DOHH2 (cell line): Measurements from ENCODE around the gene NDUFA5.
A peak's percentile ranks its signal among the peaks of the same experiment; 100 is the strongest.

Experiments used
- H3F3A ChIP-seq: fragments of 200-600 bp; sonication (generic), shearing (Covaris generic); 2 replicates; pipeline ENCODE4 v1.6.0; 2016; ENCODE audit warnings: antibody characterized with exemption, mild to moderate bottlenecking; ENCODE audit not compliant: control insufficient read depth, insufficient read depth
- H3K27ac ChIP-seq: fragments of 200-600 bp; sonication (generic); 2 replicates; pipeline ENCODE4 v1.5.1; 2014; ENCODE audit warnings: low read depth, mild to moderate bottlenecking, low read length, moderate library complexity
- H3K27me3 ChIP-seq: fragments of 200-600 bp; sonication (generic); 2 replicates; pipeline ENCODE4 v1.6.1; 2014; ENCODE audit warnings: mild to moderate bottlenecking, low read length, mixed read lengths; ENCODE audit not compliant: control insufficient read depth
- H3K36me3 ChIP-seq: fragments of 200-600 bp; sonication (generic); 2 replicates; pipeline ENCODE4 v1.6.1; 2014; ENCODE audit warnings: mild to moderate bottlenecking, low read length, moderate library complexity, mixed read lengths; ENCODE audit not compliant: control insufficient read depth
- H3K4me1 ChIP-seq: fragments of 200-600 bp; sonication (generic); 2 replicates; pipeline ENCODE4 v1.6.1; 2014; ENCODE audit warnings: mild to moderate bottlenecking, low read length, mixed read lengths; ENCODE audit not compliant: control insufficient read depth
- H3K4me2 ChIP-seq: fragments of 200-600 bp; sonication (generic); 2 replicates; pipeline ENCODE4 v1.6.0; 2014; ENCODE audit warnings: mild to moderate bottlenecking, low read length, moderate library complexity
- H3K4me3 ChIP-seq: fragments of 200-600 bp; sonication (generic); 2 replicates; pipeline ENCODE4 v1.5.1; 2014; ENCODE audit warnings: mild to moderate bottlenecking, low read length, mixed read lengths
- H3K79me2 ChIP-seq: fragments of 200-600 bp; sonication (generic); 2 replicates; pipeline ENCODE4 v1.6.1; 2014; ENCODE audit warnings: mild to moderate bottlenecking, low read length, mixed read lengths; ENCODE audit not compliant: control insufficient read depth
- H3K9me2 ChIP-seq: fragments of 200-600 bp; sonication (generic); replicated peaks from 2 replicates; pipeline ENCODE4 v1.6.1; 2014; ENCODE audit warnings: mild to moderate bottlenecking, low read length, mixed read lengths; ENCODE audit not compliant: control insufficient read depth
- H3K9me3 ChIP-seq: fragments of 200-600 bp; sonication (generic); 2 replicates; pipeline ENCODE4 v1.6.1; 2014; ENCODE audit warnings: antibody characterized with exemption, low read length, mixed read lengths; ENCODE audit not compliant: control insufficient read depth, insufficient read depth
- H4K20me1 ChIP-seq: fragments of 200-600 bp; sonication (generic); 2 replicates; pipeline ENCODE4 v1.6.0; 2014; ENCODE audit warnings: low read depth, mild to moderate bottlenecking, antibody characterized with exemption, low read length, moderate library complexity; ENCODE audit not compliant: control insufficient read depth, insufficient read depth
- EZH2phosphoT487 ChIP-seq: fragments of 200-600 bp; sonication (generic); IDR thresholded peaks from 2 replicates; pipeline ENCODE4 v1.6.1; 2017; ENCODE audit warnings: borderline replicate concordance, mild to moderate bottlenecking, antibody characterized with exemption, low read length, moderate library complexity, mixed read lengths
- TF ChIP-seq, protein P1 (sequence below): fragments of 200-600 bp; sonication (generic); IDR thresholded peaks from one replicate; pipeline ENCODE4 v1.5.1; 2014; ENCODE audit warnings: antibody characterized with exemption, mild to moderate bottlenecking, low read depth, low read length; ENCODE audit not compliant: poor library complexity, severe bottlenecking

Gene NDUFA5

DNA sequence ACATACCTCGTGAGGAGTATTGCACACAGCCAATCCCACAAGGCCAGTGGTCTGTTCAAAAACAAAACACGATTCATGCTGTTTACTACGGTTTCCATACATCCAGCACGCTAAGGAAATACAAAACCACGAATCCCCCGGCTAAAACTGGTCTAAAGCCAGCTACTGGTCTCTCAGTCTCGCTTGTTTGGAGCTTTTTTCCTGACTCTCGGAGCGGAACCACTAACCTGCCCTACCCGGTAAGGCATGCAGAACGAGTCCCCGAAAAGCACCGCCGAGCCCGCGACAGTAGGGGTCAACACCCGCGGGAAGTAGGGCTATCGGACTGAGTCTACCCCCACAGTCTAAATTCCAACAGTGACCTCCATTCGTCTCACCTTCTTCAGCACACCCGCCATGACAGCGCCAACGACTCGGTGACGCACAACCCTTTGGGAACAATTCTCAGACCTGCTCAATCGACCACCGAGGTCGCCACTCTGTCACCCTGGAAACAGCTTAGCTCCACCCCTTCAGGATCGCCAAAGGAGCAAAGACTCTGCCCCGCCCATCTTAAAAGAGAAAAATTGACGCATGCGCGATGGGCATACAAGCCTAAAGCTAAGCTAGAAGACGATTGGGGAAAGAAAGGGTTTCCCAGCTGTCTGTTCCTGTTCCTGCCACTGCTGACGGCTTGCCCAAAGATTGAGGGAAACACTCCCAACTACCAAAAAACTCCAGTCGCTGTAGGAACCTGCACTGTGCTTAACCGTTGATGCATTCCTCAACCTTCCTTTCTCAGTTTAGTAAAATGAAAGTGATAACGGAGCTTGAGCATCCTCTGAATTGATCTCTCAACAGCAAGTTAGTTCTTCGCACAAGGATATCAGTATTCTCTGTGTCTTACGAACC is at the start of gene NDUFA5:
Gene NDUFA5, minus strand, starts transcription at position 421 of the 891 bp plus-strand sequence. Its CDS starts 23 bp downstream, at position 398.
- Histone ChIP-seq H3K9me2 (no peaks in the 10 kb centered on the region), H3K4me2 (peak within 1 kb of the TSS; percentile 78), H3F3A (no peaks in the 10 kb centered on the region), H3K4me1 (peaks cover 23% of the 10 kb centered on the region), H3K27me3 (no peaks in the 10 kb centered on the region), H3K79me2 (peaks cover 43% of the 10 kb centered on the region), H3K36me3 (peaks cover 38% of the 10 kb centered on the region), H4K20me1 (no peaks in the 10 kb centered on the region), H3K27ac (peak within 1 kb of the TSS; percentile 20; the same call in 1 of the 2 replicates), H3K9me3 (no peaks in the 10 kb centered on the region), H3K4me3 (peak within 1 kb of the TSS; percentile 79)
- no peak for TF ChIP-seq EZH2phosphoT487
- TF ChIP-seq, protein P1, sequence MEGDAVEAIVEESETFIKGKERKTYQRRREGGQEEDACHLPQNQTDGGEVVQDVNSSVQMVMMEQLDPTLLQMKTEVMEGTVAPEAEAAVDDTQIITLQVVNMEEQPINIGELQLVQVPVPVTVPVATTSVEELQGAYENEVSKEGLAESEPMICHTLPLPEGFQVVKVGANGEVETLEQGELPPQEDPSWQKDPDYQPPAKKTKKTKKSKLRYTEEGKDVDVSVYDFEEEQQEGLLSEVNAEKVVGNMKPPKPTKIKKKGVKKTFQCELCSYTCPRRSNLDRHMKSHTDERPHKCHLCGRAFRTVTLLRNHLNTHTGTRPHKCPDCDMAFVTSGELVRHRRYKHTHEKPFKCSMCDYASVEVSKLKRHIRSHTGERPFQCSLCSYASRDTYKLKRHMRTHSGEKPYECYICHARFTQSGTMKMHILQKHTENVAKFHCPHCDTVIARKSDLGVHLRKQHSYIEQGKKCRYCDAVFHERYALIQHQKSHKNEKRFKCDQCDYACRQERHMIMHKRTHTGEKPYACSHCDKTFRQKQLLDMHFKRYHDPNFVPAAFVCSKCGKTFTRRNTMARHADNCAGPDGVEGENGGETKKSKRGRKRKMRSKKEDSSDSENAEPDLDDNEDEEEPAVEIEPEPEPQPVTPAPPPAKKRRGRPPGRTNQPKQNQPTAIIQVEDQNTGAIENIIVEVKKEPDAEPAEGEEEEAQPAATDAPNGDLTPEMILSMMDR, result no peak

GRCh38 chr7:123604739-123605138 is 47.1 kb upstream of the NDUFA5 start:
- no peaks in the 10 kb centered on the region for H3K9me3 ChIP-seq
- no peaks in the 10 kb centered on the region for H3K9me2 ChIP-seq
- H3K79me2 ChIP-seq, result no peaks in the 10 kb centered on the region
- H3K4me1 ChIP-seq, result no peaks in the 10 kb centered on the region
- TF ChIP-seq, protein P1, result no peak
- TF ChIP-seq EZH2phosphoT487, result no peak
- H3K4me3 ChIP-seq, result no peak overlapping the region
- H3F3A ChIP-seq, result no peaks in the 10 kb centered on the region
- H4K20me1 ChIP-seq, result no peaks in the 10 kb centered on the region
- no peaks in the 10 kb centered on the region for H3K36me3 ChIP-seq
- no peak overlapping the region for H3K4me2 ChIP-seq
- no peak overlapping the region for H3K27ac ChIP-seq
- H3K27me3 ChIP-seq, result peaks cover 6% of the 10 kb centered on the region

GRCh38 chr7:123602648-123603047 is 45.0 kb upstream of the NDUFA5 start:
- H3K9me3 ChIP-seq, result no peaks in the 10 kb centered on the region
- no peaks in the 10 kb centered on the region for H3K9me2 ChIP-seq
- no peaks in the 10 kb centered on the region for H3K79me2 ChIP-seq
- no peak overlapping the region for H3K27ac ChIP-seq
- TF ChIP-seq, protein P1, result no peak
- no peak for TF ChIP-seq EZH2phosphoT487
- H3K36me3 ChIP-seq, result no peaks in the 10 kb centered on the region
- no peak overlapping the region for H3K4me3 ChIP-seq
- H3K27me3 ChIP-seq, result peaks cover 10% of the 10 kb centered on the region
- no peaks in the 10 kb centered on the region for H3F3A ChIP-seq
- no peaks in the 10 kb centered on the region for H4K20me1 ChIP-seq
- no peak overlapping the region for H3K4me2 ChIP-seq
- no peaks in the 10 kb centered on the region for H3K4me1 ChIP-seq
